Bone marrow (tissue), 2 donors: ENCODE results near the gene CYP4A22.
"Not testable (repeated sequence)": the region's sequence is repeated elsewhere in the genome, so short reads cannot be mapped to it uniquely, and the experiment has no call there.

Experiments
- DNase-seq, 2 donors: peaks; one replicate each; lab custom pipeline; 2025; lab: John Stamatoyannopoulos, UW

Gene CYP4A22

DNA sequence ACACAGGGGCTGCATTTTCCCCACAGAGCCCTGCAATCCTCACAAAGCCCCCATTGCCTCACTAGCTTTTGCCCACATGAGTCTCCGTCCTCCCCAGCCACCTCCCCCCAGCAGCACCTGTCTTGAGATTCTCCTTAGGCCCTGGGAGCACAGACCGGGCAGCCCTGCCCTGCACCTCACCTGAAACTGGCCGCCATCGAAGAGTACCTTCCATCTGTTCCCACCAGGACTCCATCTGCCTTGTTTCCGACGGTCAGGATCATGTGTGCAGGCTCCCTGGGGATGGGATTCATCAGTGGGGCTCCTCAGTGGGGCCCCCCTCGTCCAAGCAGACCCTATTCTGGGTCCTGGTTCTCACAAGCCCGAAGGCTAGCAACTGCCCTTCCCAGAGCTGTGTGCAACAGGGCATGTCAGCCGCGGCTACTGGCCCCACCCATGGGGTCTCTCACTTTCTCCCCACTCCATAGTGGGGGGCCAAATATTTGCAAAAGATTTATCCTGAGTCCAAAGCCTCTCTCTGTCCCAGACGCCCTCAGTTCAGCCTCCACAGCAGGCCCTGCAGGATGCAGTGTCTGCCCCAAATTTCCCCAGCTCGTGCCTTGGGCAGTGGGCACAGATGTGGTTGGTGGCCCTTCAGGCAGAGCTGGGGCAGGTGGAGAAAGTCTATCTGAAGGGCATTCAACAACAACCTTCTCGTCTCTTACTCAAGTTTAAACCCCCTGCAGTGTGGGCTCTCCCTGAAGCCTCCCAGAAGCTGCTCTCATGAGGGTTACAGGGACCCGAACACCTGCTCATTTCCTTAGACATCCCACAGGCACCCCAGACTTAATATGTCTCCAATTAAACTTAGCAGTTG is 47.8 kb downstream of the CYP4A22 start:
- no peak for DNase-seq

DNA sequence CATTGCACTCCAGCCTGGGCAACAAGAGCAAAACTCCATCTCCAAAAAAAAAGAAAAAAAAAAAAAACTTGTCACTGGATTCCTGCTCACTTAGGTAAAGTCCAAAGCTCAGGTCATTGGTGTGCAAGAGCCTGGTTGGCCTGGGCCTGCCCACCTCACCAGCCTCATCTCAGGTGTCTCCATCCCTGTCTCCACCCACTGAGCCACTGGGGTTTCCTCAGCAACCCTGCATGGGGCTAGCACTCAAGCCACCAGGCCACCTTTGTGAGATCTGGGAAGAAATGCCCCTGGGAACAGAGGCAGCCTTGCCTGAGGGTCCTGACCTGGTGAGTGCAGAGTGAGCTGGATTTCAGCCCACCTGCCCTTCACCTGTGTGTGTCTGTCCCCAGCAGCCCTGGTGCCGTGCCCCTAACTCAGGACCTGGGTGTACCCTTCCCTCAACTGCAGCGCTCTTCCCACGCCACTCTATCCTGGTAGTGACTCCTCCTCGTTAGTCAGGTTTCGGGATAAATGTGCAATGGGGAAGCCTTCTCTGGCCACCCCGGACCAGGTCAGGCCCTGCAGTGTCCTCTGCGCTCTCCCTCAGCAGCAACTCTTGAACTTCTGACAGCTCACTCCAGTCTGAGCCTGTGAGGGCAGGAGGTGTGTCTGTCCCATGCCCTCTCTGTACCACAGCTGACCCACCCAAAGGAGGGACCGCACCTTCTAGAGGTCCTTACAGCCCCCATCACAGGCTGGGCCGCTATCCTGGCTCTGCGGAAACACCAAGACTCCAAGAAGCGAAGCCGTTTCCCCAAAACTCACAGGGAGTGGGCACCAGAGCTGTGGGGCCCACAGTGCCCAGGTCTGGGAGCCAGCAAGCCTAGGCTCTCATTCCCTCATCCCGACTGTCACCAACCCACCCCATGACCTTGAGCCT is 49.3 kb downstream of the CYP4A22 start:
- no peak for DNase-seq

DNA sequence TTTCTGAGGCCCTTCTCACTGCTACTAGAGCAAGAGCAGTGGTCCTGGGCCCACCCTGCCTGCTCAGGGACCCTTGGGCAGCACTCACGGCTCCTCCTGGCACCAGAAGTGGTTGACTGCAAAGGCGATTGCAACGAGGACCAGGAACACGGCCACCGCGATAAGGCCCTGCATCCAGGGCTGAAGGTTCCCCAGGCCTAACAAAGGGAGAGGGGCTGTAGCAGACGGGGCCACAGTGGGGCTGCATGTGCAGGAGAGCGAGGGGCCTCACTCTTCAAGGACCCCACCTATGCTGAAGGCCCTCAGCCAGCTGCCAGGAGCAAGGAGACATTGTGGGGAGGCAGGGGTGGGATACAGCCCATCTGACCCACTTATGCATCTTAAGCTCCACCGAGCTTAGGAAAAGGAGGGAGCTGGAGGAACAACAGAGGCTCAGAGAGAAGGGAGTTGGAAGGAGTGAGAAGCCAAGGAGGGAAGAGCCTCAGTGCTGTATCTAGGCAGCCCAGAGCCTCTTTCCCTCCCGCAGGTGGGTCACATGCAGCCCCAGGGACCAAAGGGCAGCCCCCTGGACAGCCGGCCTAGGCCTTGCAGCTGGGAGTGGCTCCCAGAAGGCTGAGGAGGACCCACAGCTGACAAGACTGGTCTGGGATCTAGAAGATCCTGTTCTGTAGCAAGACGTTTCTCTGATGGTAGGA is 50.1 kb downstream of the CYP4A22 start:
- DNase-seq: no peak

DNA sequence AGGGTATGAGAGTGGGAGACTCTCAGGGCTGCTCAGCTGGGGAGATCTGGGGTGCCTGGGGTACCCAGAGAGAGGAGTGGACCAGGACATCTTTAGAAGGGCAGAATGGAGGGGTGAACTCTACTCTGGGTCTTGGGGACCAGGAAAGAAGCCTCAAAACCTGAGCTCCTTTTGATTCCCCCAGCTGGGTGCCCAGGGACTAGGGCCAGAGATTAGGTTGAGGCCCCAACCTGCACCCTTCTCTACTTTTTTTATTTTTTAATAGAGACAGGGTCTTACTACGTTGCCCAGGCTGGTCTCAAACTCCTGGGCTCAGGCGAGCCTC is 50.6 kb downstream of the CYP4A22 start:
- no peak for DNase-seq

DNA sequence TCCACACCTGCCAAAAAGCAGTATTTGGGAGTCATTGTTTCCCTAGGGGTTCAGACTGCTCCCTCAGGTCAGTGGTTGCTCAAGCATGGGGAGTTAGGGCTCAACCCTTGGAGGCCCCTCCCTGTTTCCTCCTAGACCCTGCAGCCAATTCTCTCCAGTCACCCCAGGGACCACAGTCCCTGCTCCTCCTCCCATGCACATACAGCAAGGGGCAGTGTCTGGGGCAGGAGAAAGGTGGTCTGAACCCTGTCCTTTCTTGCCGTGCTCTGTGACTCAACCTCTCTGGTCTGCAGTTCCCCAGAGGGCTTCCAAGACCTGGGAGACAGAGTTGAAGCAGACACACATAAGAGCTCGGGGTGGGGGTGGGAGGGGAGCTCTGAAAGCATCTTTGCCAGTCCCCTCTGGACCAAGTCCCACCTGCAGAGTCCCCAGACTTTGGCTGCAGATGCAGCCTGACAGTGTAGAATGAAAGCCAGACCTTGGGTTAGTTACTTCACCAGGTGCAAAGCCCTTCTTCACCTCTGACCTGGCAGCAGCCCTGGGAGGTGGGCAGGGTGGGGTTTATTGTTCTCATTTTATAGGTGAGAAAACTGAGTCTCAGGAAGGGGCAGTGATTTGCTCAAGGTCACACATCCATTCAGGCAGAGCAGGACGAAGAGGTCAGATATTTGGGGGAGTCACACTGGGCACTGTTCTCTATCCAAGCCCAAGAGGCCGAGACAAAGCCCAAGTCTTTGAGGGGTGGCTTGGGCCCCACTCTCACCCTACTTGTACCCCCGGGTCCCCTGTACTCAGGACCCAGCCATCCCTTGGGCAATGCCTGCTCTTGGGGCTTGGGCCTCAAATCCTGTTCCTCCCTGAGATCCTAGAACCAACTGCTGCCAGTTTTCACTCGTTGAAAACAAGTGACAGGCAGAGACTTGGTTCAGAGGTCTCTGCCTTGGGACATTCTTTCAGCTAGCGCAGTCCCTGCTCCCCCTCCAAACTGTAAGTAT is 51.8 kb downstream of the CYP4A22 start:
- DNase-seq: no peak

DNA sequence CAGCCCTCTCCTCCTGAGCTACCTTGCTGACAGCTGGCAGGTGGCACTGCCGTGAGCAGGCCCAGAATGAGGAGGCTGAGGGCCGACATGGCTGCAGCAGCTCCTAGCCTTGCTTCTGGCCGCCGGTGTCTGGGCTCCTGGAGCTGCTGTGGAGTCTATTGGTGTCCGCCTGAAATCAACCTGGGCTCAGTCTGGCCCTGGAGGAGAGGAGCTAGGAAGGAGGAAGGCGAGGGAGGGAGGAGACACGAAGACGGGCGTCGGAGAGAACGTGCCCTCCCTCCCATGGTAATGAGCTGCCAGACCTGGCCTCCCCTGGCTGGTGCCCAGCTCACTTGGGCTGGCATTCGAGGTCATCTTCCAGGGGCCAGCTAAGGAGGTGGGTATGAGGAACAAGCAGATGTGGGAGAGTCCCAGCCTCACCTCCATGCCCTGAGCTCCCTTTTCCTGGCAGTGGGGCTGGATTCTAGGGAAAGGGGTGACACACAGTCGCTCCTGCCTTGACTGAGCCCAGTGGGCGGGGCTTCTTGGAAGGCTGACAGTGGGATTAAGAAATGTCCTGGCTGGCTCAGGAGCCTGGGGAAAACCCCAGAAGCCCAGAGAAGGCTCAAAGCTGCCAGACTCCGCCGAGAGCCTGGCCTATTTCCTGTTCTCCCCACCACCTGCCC is 52.7 kb downstream of the CYP4A22 start, which contains the start of gene PDZK1IP1:
TSS of gene PDZK1IP1 (minus strand) at position 193 of the 665 bp plus-strand sequence. CDS start at position 89, 104 bp downstream.
- DNase-seq: no peak

DNA sequence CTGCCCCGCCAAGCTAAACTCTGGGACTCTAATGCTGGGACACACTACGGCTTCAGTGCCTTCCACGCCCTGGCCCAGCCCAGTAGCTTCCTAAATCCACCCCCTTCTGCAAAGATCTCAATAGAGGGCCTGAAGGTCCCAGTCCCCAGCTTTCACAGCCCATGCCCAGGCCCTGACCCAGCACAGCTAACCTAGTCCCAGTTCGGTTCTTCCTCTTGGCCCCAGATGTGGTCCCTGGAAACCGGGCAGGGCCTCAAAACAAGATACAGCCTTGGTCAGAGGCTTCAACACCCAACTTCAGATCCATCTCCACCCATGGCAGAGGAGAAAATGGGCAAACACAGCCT is 53.2 kb downstream of the CYP4A22 start:
- no peak for DNase-seq

DNA sequence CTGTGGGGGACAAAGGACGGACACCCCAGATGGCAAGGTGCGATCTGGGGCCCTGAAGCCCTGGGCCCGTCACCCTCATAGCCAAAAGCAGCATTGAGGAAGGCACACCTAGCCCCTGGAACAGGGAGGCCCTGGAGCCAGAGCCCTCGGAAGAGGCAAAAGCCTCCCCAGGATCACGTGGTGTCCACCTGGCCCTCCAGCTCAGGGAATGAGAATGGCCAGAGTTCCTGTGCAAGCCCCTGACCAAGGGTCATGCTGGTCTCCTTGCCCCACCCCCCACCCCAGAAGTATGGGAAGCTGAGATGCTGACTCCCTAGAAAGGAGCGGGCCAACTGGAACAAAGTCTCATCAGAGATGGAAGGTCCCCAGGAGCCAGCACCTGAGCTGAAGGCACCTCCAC is 53.6 kb downstream of the CYP4A22 start:
- no peak for DNase-seq

DNA sequence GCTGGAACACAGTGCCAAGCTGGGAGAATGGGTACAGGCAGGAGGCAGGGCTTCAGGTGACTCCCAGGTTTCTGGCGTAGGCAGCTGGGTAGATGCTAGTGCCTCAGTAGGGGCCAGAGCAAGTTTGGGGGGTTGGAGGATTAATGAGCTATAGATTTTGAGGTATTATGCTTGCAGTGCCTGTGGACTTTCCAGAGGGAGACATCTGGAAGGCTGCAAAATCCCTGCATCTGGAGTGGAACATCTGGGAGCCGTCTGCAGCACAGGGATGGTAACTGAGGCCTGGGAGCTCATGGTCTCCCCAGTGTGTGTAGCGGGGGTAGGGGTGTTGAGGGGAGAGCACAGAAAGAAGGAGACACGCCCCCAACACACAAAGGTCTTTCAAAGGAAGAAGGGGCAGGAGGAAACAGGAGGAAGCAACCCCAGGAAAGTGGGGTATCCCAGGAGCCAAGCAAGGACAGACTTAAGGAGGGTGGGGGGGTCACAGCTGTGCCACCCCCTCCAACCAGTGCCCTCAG is 54.8 kb downstream of the CYP4A22 start:
- no peak for DNase-seq

DNA sequence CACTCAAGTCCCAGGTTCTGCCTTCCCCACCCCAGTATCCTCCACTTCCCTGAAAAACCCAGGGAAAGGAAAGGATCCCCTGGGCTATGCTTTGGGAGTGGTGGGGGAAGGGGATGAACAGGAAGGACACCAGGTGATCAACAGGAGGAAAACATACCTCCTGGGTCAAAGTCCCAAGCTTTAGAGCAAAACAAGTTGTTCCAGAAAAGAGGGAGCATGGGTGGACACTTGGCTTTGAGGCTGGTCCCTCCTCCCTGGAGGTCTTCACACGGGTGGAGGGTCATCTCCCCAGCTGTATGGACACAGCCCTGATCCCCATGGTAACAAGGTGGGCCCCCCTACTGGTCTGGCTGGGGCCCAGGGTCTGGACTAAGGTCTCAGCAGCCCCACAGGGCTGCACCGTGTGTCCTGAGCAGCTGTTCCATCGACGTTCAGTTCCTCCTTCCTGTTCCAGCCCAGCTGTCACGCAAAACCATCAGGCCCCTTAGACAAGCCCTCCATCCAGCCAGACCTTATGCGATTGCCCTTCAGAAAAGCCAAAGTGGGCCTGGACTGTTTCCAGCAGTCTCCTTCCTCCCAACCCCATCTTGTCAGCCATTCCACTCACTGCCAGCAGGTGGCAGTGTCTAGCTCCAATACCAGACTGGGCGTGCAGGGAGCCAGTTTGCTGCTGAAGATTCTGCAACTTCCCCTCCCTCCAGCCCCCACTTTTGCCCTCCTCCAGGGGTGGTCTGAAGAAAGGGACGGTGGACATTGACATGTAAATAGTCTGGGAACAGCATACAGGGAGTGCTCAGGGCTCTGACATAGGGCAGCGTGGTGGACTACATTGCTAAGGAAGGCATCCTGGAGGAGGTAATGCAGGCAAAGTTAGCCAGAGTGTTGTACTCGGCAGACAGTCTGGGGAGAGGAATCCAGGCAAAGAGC is 55.5 kb downstream of the CYP4A22 start:
- peak; percentile 37 to 66 for DNase-seq

DNA sequence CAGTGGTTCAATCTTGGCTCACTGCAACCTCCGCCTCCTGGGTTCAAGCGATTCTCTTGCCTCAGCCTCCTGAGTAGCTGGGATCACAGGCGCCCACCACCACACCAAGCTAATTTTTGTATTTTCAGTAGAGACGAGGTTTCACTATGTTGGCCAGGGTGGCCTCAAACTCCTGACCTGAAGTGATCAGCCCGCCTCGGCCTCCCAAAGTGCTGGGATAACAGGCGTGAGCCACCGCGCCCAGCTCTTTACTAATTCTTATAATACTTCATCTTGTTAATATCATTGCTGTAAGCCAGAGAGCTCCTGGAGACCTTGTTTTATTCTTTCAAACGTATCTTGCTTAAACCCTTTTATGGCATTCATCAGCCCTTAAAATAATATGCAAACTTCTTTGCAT is 56.3 kb downstream of the CYP4A22 start:
- not testable (repeated sequence) for DNase-seq

DNA sequence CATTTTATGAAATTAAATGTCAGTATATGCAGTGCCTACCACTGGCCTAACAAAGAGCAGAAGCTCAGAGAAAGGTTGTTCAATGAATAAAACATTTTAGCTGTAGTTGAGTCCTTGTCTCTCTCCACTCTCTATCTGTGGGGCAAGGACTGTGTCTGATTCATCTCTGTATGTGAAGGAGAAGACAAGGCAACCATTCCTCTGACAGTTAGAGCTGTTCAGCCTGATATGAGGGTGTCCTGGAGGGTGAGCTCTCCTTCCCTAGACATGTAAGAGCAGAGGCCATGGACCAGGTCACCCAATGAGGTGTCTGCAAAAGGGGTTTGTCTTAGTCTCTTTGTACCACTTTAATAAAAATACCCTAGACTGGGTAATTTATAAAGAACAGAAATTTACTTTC is 57.1 kb downstream of the CYP4A22 start:
- DNase-seq: no peak

DNA sequence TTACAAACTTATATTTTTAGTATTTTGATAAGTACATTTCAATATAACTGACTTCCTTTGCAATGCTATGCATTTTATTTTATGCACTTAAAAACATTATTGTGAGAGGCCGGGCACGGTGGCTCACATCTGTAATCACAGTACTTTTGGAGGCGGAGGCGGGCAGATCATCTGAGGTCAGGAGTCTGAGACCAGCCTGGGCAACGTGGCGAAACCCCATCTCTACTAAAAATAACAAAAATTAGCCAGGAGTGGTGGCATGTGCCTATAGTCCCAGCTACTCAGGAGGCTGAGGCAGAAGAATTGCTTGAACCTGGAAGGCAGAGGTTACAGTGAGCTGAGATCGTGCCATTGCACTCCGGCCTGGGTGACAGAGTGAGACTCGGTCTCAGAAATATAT is 58.7 kb downstream of the CYP4A22 start:
- DNase-seq: not testable (repeated sequence)

DNA sequence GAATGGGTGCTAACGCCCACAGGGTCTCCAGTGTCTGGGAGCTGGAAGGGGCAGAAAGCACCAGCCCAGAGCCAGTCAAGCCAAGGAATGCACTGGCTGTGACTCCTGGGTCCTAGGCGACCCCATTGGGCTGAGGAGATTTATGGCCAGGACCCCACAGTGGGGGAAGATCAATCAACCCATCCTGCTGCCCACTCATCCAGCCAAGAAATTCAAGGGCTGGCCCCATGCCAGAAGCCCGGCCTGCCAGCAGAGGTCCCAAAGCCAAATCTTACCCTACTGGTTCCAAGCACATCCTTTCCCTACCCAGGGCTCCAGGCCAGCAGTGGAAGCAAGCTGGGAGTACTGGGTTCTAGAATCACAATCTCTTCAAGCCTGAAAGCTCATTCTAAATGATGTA is 59.4 kb downstream of the CYP4A22 start:
- no peak for DNase-seq

DNA sequence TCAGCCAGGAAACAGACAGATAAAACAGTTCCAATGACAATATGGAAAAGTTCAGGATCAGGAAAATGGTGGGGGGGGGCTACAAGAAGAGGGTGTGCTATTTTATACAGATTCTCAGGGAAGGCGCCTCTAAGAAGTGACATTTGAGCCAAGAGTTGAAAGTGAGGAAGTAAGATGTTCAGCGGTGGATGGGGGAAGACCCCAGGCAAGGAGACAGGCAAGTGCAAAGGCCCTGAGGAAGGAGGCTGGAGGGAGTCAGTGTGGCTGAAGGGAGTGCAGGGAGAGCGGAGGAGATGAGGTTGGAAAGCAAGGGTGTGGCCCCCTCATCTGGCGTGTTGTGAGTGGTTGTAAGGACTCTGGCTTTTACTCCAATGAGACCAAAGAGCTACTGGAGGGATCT is 61.0 kb downstream of the CYP4A22 start:
- no peak for DNase-seq
